K562 (cell line): ENCODE results near the gene LRRC4B. TPM values are rescaled to one million over a fixed set of nuclear protein-coding genes. Genes with fewer than 3 reads are reported as not detected.

ENCODE experiments used
- ATAC-seq: fragments of 200-7000 bp; cut with Tn5 transposase; 3 replicates; pipeline ENCODE4 v1.9.1; 2020; ENCODE audit warnings: moderate library complexity
- BruUV-seq: library from RNA; stranded (reverse); fragments of 400-500 nt; replicated peaks from 2 replicates; lab custom pipeline; 2021; lab: Mats Ljungman, UMichigan
- CTCF ChIA-PET: fragments of 300-600 bp; formaldehyde crosslinking; extraction: SDS; loops from one replicate; lab custom pipeline; 2021; ENCODE audit warnings: low intra/inter-chr PET ratio; lab: Yijun Ruan, JAX
- POLR2A ChIA-PET: fragments of 300-600, 350-650 bp; sonication (Branson Sonifier 250); formaldehyde crosslinking; extraction: SDS; loops from one replicate; lab custom pipeline; 2021; ENCODE audit warnings: antibody characterized with exemption, inconsistent platforms; lab: Yijun Ruan, JAX
- DNase-seq, 4 experiments: peaks; one replicate each; pipeline versions ENCODE4 v3.0.0 to v3.0.0-alpha.2; 2011 to 2018; ENCODE audit warnings: low spot score in 3 of 4, mixed read lengths in 3 of 4; ENCODE audit errors: extremely low read depth in 1 of 4
- FAIRE-seq: peaks from 2 replicates; lab custom pipeline; 2011; peaks lifted over from hg19 to GRCh38; lab: Jason Lieb, UNC
- H2AFZ ChIP-seq: 2 replicates; pipeline ENCODE4 v1.6.0; 2011; ENCODE audit warnings: low read depth, low read length, control low read depth, inconsistent platforms
- H3K27ac ChIP-seq: fragments of 200-600 bp; 3 replicates; pipeline ENCODE4 v1.8.0; 2011; ENCODE audit warnings: low read depth, mild to moderate bottlenecking, control low read depth, inconsistent platforms, low read length, moderate library complexity, mixed read lengths; ENCODE audit errors: extremely low read depth
- H3K27me3 ChIP-seq, 2 experiments: fragments of 300-600 bp in 1 of 2; 2 replicates in 1 of 2; 3 replicates in 1 of 2; pipeline versions ENCODE4 v1.6.0 to v1.8.0; 2011; ENCODE audit warnings: inconsistent platforms in 2 of 2, low read length in 2 of 2, mild to moderate bottlenecking in 1 of 2, mixed read lengths in 1 of 2, moderate library complexity in 1 of 2; ENCODE audit not compliant: control insufficient read depth in 2 of 2, insufficient read depth in 2 of 2
- H3K36me3 ChIP-seq: fragments of 300-600 bp; 3 replicates; pipeline ENCODE4 v1.8.0; 2011; ENCODE audit warnings: mild to moderate bottlenecking, low read length, inconsistent platforms; ENCODE audit not compliant: control insufficient read depth, insufficient read depth
- H3K4me1 ChIP-seq, 2 experiments: fragments of 200-600 bp in 1 of 2; replicated peaks in 1 of 2; 2 replicates in 1 of 2; 3 replicates in 1 of 2; pipeline versions ENCODE4 v1.5.1 to v1.8.0; 2011; ENCODE audit warnings: inconsistent platforms in 2 of 2, low read length in 2 of 2, mild to moderate bottlenecking in 1 of 2, mixed read lengths in 1 of 2, moderate library complexity in 1 of 2; ENCODE audit not compliant: control insufficient read depth in 2 of 2, insufficient read depth in 2 of 2
- H3K4me2 ChIP-seq: 2 replicates; pipeline ENCODE4 v1.6.1; 2011; ENCODE audit warnings: low read length, control low read depth, inconsistent platforms, mixed read lengths; ENCODE audit not compliant: insufficient read depth
- H3K4me3 ChIP-seq: fragments of 200-600 bp; sonication (generic), shearing (Covaris generic); 2 replicates; pipeline ENCODE4 v1.5.1; 2016; ENCODE audit warnings: control low read depth, inconsistent platforms
- H3K79me2 ChIP-seq: fragments of 200-600 bp; 3 replicates; pipeline ENCODE4 v1.8.0; 2011; ENCODE audit warnings: low read length, inconsistent platforms; ENCODE audit not compliant: control insufficient read depth, insufficient read depth
- H3K9ac ChIP-seq, 2 experiments: 2 replicates each; pipeline versions ENCODE4 v1.6.0 to v1.6.1; 2011; ENCODE audit warnings: low read depth in 2 of 2, low read length in 2 of 2, control low read depth in 1 of 2, inconsistent platforms in 1 of 2, mild to moderate bottlenecking in 1 of 2, mixed read lengths in 1 of 2; ENCODE audit not compliant: insufficient read depth in 1 of 2
- H3K9me1 ChIP-seq: one replicate; pipeline ENCODE4 v1.6.0; 2011; ENCODE audit warnings: inconsistent platforms, mild to moderate bottlenecking, low read length, moderate library complexity; ENCODE audit not compliant: control insufficient read depth, insufficient read depth
- H3K9me3 ChIP-seq: replicated peaks from 2 replicates; pipeline ENCODE4 v1.5.1; 2011; ENCODE audit warnings: low read depth, low read length, inconsistent platforms; ENCODE audit not compliant: control insufficient read depth, insufficient read depth
- H4K20me1 ChIP-seq: replicated peaks from 2 replicates; pipeline ENCODE4 v1.6.1; 2011; ENCODE audit warnings: low read length, inconsistent platforms, mixed read lengths; ENCODE audit not compliant: control insufficient read depth, insufficient read depth
- BCOR ChIP-seq: fragments of 450-650 bp; IDR thresholded peaks from 2 replicates; pipeline ENCODE4 v1.6.1; 2016
- HOXB6 ChIP-seq: fragments of 250-450 bp; sonication (Bioruptor Pico); IDR thresholded peaks from 2 replicates; pipeline ENCODE4 v1.5.1; 2022; ENCODE audit warnings: mild to moderate bottlenecking, borderline replicate concordance
- KDM1A ChIP-seq, 2 experiments: fragments of 450-650 bp; IDR thresholded peaks; 2 replicates each; pipeline ENCODE4 v1.6.1; 2016; ENCODE audit warnings: mild to moderate bottlenecking in 2 of 2
- RBM25 ChIP-seq: fragments of 200-400 bp; formaldehyde crosslinking; IDR thresholded peaks from 2 replicates; pipeline ENCODE4 v1.6.1; 2018; ENCODE audit warnings: low read length, low read depth, moderate library complexity; ENCODE audit not compliant: severe bottlenecking
- WGBS: fragments of 100-300 bp; shearing (Covaris generic); methylation state at CpG from one replicate; pipeline ENCODE4 v1.1.6; 2016; ENCODE audit warnings: low coverage, mixed read lengths; ENCODE audit not compliant: insufficient coverage; ENCODE audit errors: missing lambda C conversion rate; 5-methylcytosine and 5-hydroxymethylcytosine counted together
- in situ Hi-C: fragments of 300-500 bp; cut with MboI; formaldehyde crosslinking; loops from 4 replicates; pipeline ENCODE4 v1.15.0; 2018; ENCODE audit warnings: inconsistent platforms, mixed read lengths
- intact Hi-C: fragments of 100-400 bp; cut with micrococcal nuclease; formaldehyde crosslinking; loops from 2 replicates; pipeline ENCODE4 v1.14.2; 2022
- polyA plus RNA-seq, 8 experiments: library from polyadenylated mRNA; depleted of rRNA in 4 of 8; stranded (reverse) in 5 of 8; unstranded in 3 of 8; fragments of >200 nt; fragmentation: Nextera tagmentation in 2 of 8; fragmentation: Illumina TruSeq in 1 of 8; extraction: Ambion mirVana in 2 of 8; extraction: Trizol in 1 of 8; gene quantifications; 2 replicates each; pipeline versions ENCODE4 v1.2.1 to v1.2.3, GENCODE V29; 2011 to 2014; ENCODE audit warnings: inconsistent platforms in 1 of 8, missing spikeins in 1 of 8
- total RNA-seq, 7 experiments: library from RNA; depleted of rRNA in 6 of 7; stranded (reverse); fragments of >200 nt in 6 of 7; fragmentation: Illumina TruSeq in 2 of 7; extraction: Trizol in 2 of 7; gene quantifications; 2 replicates each; pipeline versions ENCODE4 v1.2.1 to v1.2.3, GENCODE V29; 2011 to 2021; ENCODE audit warnings: low replicate concordance in 1 of 7
- TF ChIP-seq, protein P1 (sequence below): sonication (generic); IDR thresholded peaks from 2 replicates; pipeline ENCODE4 v1.6.1; 2016

The LRRC4B gene
- total and polyA plus RNA-seq, 9 of the 15 experiments (the other 6 are each of a cell fraction or from before 2014, with no cell fraction given), result 0.18 to 9.6 (median 2.9) TPM; not detected in 2

DNA sequence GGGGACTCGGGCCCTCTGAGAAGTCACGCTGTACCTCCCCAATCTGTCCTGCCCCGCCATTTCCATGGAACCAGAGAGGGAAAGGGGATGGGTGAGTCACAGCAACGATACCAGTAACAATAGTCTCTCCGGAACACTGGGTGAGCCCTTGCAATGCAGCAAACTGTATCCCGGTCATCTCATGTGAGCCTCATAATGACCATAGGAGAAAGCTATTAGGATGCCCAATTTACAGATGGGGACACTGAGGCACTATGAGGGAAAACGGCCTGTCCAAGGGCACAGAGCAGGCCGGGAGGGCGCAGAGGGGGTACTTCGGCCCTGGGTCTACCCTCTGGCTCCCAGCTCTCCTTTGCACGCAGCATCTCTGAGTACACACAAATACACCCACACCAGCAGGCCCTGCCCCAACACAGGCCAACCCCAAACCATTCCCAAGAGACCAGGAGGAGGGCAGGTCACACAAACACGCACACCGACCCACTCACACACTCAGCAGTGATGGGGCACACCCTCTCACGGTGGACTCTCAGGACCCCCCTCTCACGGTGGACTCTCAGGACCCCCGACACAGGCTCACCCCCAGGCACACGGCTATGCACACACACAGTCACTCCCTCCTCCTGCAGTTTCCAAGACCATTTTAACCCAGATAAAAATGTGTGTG, 18.2 kb downstream of the LRRC4B start:
- Histone ChIP-seq H3K4me1 (peaks cover 0 to 32% of the 10 kb centered on the region in 2 experiments; a peak in 2 of 5 replicates), H3K9me1 (no peaks in the 10 kb centered on the region), H3K9me3 (no peaks in the 10 kb centered on the region), H3K4me2 (no peak overlapping the region), H2AFZ (no peak overlapping the region), H3K27me3 (peaks cover 0 to 28% of the 10 kb centered on the region in 2 experiments; a peak in 3 of 5 replicates), H3K79me2 (no peaks in the 10 kb centered on the region), H3K9ac (no peak overlapping the region), H4K20me1 (peaks cover 8% of the 10 kb centered on the region), H3K27ac (no peak overlapping the region), H3K36me3 (no peaks in the 10 kb centered on the region), H3K4me3 (no peak overlapping the region)
- DNase-seq, result no peak
- no TSS peak for BruUV-seq
- CTCF ChIA-PET, result no interaction called here
- no peak for FAIRE-seq
- no peak for ATAC-seq
- TF ChIP-seq KDM1A (IDR thresholded peaks at IDR 0.05), result peak in 1 of 2 experiments; percentile 26; a peak in 1 of 4 replicates
- TF ChIP-seq, protein P1, sequence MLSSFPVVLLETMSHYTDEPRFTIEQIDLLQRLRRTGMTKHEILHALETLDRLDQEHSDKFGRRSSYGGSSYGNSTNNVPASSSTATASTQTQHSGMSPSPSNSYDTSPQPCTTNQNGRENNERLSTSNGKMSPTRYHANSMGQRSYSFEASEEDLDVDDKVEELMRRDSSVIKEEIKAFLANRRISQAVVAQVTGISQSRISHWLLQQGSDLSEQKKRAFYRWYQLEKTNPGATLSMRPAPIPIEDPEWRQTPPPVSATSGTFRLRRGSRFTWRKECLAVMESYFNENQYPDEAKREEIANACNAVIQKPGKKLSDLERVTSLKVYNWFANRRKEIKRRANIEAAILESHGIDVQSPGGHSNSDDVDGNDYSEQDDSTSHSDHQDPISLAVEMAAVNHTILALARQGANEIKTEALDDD, result no peak
- TF ChIP-seq RBM25, result peak; percentile 59
- TF ChIP-seq HOXB6, result no peak
- TF ChIP-seq BCOR, result 0 out of 2 replicates have a peak, but pooled peaks have one; percentile 17
- POLR2A ChIA-PET, result no interaction called here
- in situ Hi-C loops (no loop called here), intact Hi-C loops (no loop called here)
- WGBS, result 25% methylated on average over 17 of the region's 17 CpGs
